GM21825 (cell line): ENCODE measurements around the gene MORF4L1.

Experiments used
- ATAC-seq: cut with Tn5 transposase; IDR thresholded peaks from one replicate; pipeline ENCODE4 v1.9.1; 2021; ENCODE audit warnings: mild to moderate bottlenecking, moderate library complexity; ENCODE audit not compliant: unreplicated experiment

Gene MORF4L1

GRCh38 chr15:78943692-78944091 lies 71.0 kb downstream of the MORF4L1 start:
- ATAC-seq = no peak

- peak; percentile 11 for ATAC-seq
These were observed 71.5 kb downstream of the MORF4L1 start for GRCh38 chr15:78944202-78944625.

GRCh38 chr15:78944669-78945407 lies 72.1 kb downstream of the MORF4L1 start, which contains the start of gene CTSH:
CTSH (minus strand) TSS chr15:78945046; CDS start chr15:78944981, 65 bp downstream.
- ATAC-seq = peak; percentile 60

GRCh38 chr15:78946493-78946892 lies 73.8 kb downstream of the MORF4L1 start:
- no peak for ATAC-seq

- no peak for ATAC-seq
These were observed 74.8 kb downstream of the MORF4L1 start for GRCh38 chr15:78947506-78947905.
